HL-60 (cell line): ENCODE measurements around the gene SPTBN5.

Experiments used
- DNase-seq, 2 experiments: peaks; one replicate each; pipeline ENCODE4 v3.0.0-alpha.2; 2010 to 2020; ENCODE audit warnings: low read depth in 1 of 2, low spot score in 1 of 2
- H3K27ac ChIP-seq: fragments of 250-450 bp; sonication (Bioruptor Pico); replicated peaks from 2 replicates; pipeline ENCODE4 v1.5.1; 2020; ENCODE audit warnings: mild to moderate bottlenecking, moderate library complexity
- H3K27me3 ChIP-seq: fragments of 250-450 bp; sonication (Bioruptor Pico); 2 replicates; pipeline ENCODE4 v1.5.1; 2021; ENCODE audit warnings: mild to moderate bottlenecking, moderate library complexity; ENCODE audit not compliant: insufficient read depth, poor library complexity, severe bottlenecking
- H3K4me3 ChIP-seq: replicated peaks from 2 replicates; pipeline ENCODE4 v1.5.1; 2011; ENCODE audit warnings: mild to moderate bottlenecking, control low read depth, low read length; ENCODE audit not compliant: insufficient read depth
- CTCF ChIP-seq: IDR thresholded peaks from one replicate; pipeline ENCODE4 v1.5.1; 2011; ENCODE audit warnings: low read length, control low read depth, inconsistent platforms; ENCODE audit not compliant: insufficient read depth
- GABPA ChIP-seq: IDR thresholded peaks from 2 replicates; pipeline ENCODE4 v1.6.1; 2012; ENCODE audit warnings: low read depth
- POLR2AphosphoS5 ChIP-seq: IDR thresholded peaks from 2 replicates; pipeline ENCODE4 v1.6.1; 2012; ENCODE audit warnings: low read depth
- REST ChIP-seq: IDR thresholded peaks from 2 replicates; pipeline ENCODE4 v1.6.1; 2012; ENCODE audit warnings: low read depth; ENCODE audit not compliant: insufficient replicate concordance
- SPI1 ChIP-seq: IDR thresholded peaks from 2 replicates; pipeline ENCODE4 v1.6.1; 2012; ENCODE audit warnings: low read depth, mild to moderate bottlenecking, borderline replicate concordance

The SPTBN5 gene

GRCh38 chr15:41903782-41904181, 9.9 kb upstream of the SPTBN5 start:
- Histone ChIP-seq H3K27me3 (no peaks in the 10 kb centered on the region), H3K27ac (no peak overlapping the region), H3K4me3 (no peak overlapping the region)
- no peak for DNase-seq
- TF ChIP-seq SPI1 (no peak), POLR2AphosphoS5 (no peak), GABPA (no peak), REST (no peak), CTCF (no peak)

- H3K27ac ChIP-seq = no peak overlapping the region
- no peak for DNase-seq
- no peak for TF ChIP-seq CTCF
- no peak for TF ChIP-seq REST
- TF ChIP-seq GABPA = no peak
- no peak for TF ChIP-seq POLR2AphosphoS5
- TF ChIP-seq SPI1 = no peak
- no peaks in the 10 kb centered on the region for H3K27me3 ChIP-seq
- no peak overlapping the region for H3K4me3 ChIP-seq
Observed at GRCh38 chr15:41901431-41901830, 7.6 kb upstream of the SPTBN5 start.

- DNase-seq = no peak
- TF ChIP-seq CTCF (no peak), GABPA (no peak), REST (no peak), SPI1 (no peak), POLR2AphosphoS5 (no peak)
- Histone ChIP-seq H3K4me3 (no peak overlapping the region), H3K27ac (no peak overlapping the region), H3K27me3 (no peaks in the 10 kb centered on the region)
Observed at GRCh38 chr15:41900526-41901380, 6.9 kb upstream of the SPTBN5 start.
